Measurements from ENCODE around the gene SHD.

SHD gene

DNA sequence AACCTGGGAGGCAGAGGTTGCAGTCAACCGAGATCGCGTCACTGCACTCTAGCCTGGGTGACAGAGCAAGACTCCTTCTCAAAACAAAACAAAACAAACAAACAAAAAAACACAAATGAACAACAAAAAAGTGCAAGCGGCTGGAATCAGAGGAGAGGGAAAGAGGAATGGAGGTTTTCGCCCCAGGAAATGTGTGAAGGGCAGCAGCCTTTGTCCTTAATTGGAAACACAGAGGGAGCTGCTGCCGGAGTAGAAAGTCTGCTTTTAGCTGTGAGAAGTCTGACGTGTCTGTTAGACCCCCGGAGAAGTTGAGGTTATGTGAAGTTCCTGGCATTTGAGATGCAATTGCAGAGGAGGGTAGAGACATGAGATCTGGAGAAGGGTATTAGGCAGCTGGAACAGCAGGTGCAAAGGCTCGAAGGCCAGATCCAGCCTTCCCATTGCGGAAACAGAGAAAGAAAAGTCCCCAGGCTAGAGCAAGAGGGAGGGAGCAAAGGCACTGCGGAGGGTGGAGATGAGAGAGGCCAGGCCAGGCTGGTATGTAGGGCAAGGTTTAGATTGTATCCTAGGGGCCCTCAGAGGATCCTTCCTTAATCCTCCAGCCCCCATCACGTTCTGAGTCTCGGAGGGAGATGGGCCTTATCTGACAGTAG is 22.6 kb downstream of the SHD start:
- DNase-seq, result no peak

DNA sequence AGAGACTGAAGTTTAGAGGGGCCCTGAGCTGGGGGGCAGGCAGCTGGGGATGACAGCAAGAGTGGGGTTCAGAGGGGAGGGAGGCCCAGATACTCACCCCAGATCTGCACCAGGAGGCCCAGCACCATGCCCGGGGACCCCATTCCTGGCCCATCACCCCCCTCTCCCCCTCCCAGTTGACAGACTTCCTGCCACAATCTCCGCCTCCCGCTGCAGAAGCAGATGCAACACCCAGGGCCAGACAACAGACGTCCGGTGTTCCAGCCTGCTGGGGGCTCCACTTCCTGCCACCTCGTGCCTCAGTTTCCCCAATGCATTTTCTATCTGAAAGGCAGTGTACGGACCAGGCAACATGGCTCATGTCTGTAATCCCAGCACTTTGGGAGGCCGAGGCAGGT is 23.2 kb downstream of the SHD start, which contains the start of gene TMIGD2:
TMIGD2 (minus strand) TSS at position 147 of the 398 bp plus-strand sequence; CDS start at position 143, 4 bp downstream.
- no peak for DNase-seq

DNA sequence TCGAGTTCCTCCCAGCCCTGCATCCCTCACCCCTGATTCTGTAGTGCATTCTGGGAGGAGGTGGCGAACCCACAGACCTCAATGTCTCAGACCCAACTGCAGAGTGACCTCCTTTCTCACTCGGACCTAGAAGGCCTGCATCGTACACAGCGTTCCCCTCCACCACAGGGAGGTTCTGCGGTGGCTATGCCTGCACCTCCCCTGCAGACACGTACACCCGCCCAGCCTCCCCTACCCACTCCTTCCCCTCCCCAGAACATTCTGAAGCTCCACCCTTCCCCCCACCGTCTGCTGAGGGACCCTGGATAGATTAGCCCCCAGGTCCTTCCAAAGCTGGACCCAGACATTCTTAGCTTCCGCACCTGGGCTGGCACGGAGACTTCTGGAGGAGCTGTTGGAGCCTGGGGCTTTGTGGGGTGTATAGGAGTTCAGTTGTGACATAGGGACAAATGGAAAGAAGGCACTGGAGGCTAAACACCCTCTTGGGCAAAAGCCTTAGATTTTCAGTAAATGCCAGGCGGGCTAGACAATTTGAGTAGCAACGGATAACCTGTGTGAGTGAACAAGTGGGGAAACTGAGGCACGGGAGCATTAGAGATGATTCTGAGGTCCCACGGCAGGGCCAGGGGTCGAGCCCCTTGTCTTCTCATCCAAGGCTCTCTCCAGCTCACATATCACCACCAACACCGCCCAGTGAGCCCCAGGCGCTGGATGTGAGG is 24.9 kb downstream of the SHD start:
- no peak for DNase-seq

DNA sequence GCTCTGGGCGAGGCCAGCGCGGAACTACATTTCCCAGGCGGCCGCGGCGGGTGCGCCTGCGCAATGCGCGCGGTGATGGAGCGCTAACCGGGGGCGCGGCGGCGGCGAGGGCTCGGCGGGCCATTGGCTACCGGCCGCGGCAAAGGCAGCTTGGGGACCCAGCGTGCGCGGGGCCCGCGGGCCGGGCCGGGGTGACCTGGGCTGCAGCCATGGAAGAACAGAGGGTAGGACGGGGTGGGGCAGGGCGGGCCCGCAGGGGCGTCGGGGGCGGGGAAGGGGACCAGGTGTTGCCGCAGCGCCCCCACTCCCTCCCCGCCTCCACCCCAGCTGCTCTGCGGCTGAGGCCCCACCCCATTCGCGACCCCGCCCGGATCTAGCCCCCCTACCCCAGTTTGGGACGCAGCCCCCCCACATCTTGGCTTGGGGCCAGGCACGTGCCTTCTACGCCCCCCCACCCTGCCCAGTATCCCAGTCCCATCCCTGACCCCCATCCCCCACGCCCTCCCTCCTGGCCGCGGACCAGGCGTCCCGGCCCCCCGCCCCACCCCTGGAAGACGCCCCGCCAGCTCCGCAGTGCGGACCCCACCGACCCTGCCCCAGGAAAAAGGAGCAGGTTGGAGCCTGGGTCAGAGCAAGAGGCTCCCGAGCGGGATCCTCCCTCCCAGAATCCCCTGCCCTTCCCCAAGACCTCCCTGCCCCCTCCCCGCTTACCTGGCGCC is 25.6 kb downstream of the SHD start, which contains the start of gene FSD1:
FSD1 (plus strand) TSS at position 61 of the 719 bp plus-strand sequence; CDS start at position 210, 149 bp downstream.
- peak; percentile 55 for DNase-seq

DNA sequence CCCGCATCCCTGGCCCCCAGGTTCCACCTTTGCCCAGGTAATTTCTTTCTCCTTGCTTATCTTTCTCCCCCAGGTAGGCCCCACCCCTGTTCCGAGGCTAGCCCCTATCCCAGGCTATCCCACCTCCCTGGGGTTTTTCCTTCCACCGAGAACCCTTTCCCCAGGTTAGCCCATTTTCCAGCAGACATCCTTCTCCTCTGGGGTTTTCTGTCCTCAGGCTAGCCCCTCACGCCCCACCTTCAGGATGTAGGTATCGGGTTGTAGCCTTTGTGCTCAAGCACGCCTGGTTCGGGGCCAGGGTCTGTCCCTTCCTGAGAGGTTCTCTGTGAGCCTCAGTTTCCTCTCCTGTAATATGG is 26.2 kb downstream of the SHD start:
- DNase-seq, result no peak

DNA sequence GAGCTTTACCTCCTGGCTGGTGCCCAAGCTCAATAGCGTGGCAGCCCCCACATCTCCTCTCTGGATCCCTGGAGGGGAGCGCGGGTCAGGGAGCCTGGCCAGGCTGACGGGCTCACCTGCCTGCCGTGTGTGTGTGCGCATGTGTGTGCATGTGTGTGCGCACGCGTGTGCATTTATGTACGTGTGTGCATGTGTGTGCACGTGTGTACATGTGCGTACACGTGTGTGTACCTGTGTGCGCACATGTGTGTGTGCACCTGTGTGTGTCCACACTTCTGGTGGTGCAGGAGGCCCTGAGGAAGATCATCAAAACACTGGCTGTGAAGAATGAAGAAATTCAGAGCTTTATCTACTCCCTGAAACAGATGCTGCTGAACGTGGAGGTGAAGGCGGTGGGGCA is 26.6 kb downstream of the SHD start:
- no peak for DNase-seq

DNA sequence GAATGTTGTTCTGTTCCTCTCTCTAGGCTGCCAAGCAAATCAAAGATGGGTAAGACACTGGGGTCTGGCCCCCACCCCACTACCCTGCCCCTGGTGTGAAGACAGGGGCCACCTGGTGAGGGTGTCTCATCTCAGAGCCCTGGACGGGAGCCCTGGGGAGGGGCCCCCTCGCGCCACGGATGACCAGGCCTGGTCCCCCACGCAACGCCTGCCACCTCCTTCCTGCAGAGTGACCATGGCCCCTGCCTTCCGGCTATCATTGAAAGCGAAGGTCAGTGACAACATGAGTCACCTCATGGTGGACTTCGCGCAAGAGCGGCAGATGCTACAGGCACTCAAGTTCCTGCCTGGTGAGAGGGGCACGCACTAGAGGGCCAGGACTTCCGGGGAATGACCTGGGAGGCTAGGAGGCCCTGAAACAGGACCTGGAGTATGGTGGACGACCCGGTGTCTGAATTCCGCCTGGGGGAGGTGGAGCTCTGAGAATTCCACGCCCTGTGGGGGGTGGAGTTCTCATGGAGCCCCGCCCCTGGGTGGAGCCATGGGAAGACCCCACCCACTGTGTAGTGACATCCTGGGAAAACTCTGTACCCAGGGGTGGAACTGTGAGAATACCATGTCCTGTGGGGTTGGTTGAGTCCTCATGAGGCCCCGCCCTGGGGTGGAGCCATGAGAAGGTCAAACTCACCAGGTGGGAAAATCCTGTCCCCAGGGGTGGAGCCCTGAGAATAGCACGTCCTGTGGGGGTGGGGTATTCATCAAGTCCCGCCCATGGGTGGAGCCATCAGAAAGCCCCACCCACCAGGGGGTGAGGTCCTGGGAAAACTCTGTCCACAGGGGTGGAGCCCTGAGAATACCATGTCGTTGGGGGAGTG is 31.4 kb downstream of the SHD start:
- no peak for DNase-seq

DNA sequence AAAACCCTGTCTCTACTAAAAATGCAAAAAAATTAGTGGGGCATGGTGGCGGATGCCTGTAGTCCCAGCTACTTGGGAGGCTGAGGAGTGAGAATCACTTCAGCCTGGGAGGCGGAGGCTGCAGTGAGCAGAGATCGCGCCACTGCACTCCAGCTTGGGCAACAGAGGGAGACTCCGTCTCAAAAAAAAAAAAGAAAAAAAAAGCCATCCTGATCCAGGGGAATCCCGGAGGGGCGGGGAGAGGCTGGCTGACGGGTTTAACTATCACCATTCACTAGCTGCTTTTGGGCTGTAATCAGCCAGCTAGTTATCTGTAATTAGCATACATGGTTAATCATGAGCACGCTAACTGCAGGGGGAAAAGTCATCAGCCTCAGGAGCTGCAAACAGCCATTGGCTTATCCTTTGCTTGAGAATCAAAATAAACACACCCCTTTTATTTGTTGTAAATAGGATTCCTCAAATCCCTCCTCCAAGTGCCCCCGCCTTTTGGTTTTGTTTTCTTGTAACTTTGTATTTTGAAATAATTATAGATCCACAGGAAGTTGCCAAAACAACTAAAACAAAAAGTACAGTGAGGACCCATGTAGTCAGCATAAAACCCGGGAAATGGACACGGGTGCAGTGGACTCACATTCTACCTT is 34.9 kb downstream of the SHD start:
- DNase-seq, result no peak

DNA sequence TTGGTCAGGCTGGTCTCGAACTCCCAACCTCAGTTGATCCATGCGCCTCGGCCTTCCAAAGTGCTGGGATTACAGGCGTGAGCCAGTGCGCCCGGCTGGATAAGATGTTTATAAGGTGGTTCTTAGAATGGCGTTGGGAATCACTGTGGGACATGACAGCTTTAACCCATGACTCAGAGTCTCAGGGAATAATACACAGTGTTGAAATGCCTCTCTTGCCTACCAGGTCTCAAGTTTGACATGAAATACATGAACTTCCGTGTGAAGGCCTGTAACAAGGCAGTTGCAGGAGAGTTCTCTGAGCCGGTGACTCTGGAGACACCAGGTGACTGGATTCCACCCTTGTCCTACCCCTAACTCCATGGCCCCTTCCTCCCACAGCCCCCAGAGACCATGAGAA is 37.9 kb downstream of the SHD start:
- no peak for DNase-seq

DNA sequence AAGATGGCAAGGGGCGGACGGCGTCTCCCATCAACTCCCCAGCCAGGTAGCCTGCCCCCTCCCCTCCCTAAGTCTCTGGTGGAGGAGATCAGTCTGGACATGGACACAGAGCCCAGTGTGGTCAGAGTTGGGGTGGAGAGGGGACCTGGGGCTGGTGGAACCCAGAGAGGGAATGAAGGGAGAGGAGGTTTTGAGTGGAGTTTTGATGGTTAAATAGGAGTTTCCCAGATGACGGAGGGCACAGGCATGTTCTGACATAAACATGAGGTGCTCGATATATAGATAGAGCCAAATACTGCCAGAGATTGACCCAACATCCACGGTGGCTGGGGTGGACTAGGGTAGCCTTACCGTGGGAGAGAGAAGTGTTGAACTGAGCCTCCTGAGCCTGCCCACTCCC is 39.4 kb downstream of the SHD start:
- no peak for DNase-seq

DNA sequence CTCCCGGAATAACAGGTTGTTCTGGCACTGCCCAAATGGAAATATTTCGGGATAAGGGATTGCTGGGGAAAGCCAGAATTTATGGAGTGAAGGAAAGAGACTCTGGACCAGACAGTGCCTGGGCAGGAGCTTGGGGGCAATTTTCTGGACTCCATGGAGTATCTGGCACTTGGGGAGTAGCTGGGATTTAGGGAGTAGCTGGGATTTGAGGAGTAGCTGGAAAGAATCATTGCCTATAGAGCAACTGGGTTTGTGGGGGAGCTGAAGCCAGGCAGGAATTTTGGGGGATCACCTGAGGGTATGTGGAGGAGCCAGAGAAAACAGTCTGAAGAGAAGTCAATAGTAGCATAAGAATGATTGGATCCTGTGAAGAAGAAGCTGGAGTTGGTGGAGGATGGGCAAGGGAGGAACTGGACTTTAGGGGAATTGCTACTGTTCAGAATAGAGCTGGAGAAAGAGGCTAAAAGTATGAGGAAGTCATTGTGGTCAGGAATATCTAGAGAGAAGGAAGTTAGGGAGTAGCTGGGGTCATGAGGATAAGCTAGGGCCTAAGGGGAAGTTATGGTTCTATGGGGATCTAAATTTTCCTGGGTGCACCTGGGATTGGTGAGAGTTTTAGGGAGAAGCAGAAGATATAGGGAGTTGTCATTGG is 40.1 kb downstream of the SHD start:
- no peak for DNase-seq

DNA sequence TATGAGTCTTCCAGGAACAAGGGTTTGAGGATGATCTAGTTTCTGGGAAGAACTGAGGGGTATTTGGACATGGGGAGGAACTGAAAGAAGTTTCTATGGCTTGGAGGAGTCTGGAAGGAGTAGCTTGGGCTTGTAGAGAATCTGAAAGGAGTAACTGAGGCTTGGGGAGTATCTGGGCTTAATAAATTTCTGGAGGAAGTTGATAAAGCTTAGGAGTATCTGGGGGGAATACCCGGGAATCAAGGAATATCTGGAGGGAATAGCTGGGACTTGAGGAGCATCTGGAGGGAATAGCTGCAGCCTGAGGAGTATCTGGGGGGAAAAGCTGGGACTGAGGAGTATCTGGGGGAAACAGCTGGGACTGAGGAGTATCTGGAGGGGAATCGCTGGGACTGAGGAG is 41.4 kb downstream of the SHD start:
- DNase-seq, result no peak

DNA sequence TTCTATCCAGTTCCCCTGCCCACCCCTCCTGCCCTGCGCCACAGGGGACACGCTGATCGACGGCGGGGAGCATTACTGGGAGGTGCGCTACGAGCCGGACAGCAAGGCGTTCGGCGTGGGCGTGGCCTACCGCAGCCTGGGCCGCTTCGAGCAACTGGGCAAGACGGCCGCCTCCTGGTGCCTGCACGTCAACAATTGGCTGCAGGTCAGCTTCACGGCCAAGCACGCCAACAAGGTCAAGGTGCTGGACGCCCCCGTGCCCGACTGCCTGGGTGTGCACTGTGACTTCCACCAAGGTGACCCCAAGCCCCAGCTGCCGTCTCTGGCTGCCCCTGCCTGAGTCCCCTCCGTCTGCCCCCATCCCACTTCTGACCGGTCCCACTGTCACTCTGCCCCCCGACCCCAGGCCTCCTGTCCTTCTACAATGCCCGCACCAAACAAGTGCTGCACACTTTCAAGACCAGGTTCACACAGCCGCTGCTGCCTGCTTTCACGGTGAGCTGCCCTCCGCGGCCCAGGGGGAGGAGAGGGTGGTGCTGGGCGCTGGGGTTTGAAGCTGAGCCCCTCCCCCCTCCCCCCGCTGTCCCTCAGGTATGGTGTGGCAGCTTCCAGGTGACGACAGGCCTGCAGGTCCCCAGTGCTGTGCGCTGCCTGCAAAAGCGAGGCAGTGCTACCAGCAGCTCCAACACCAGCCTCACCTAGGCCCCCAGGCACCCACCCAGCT is 44.0 kb downstream of the SHD start:
- DNase-seq, result no peak

DNA sequence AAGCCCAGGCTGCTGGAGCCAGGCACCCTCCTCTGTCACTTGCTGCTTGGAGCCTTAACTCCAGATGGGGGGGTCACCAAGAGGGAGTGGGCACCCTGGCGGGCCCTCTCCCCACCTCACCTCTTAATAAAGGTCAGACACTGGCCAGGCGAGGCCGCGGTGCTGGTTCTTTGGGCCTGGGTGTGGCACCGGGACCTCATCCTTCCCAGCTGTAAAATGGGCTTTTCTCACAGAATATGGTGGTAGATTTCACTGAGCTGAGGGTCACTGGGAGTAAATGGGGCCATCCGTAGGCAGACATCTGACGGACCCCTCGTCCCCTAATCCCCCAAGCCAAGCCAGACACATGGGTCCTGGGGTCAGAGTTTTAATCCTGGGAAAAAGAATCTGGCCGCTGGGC is 44.6 kb downstream of the SHD start:
- no peak for DNase-seq

DNA sequence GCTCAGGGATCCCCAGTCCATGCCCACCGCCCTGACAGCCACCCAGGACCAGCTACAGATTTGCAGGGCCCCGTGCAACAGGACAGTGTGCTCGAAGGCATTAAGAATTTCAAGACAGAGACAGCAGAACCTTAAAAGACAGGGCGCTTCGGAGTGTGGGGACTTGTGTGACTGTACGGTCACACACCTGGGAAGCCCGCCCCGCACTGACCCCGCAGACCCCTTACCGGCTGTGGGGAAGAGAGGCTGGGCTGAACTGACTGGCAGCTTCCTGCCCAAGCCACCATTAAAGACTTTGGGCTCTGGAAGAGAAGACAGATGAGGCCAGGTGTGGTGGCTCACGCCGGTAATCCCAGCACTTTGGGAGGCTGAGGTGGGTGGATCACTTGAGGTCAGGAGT is 45.2 kb downstream of the SHD start:
- DNase-seq, result no peak

DNA sequence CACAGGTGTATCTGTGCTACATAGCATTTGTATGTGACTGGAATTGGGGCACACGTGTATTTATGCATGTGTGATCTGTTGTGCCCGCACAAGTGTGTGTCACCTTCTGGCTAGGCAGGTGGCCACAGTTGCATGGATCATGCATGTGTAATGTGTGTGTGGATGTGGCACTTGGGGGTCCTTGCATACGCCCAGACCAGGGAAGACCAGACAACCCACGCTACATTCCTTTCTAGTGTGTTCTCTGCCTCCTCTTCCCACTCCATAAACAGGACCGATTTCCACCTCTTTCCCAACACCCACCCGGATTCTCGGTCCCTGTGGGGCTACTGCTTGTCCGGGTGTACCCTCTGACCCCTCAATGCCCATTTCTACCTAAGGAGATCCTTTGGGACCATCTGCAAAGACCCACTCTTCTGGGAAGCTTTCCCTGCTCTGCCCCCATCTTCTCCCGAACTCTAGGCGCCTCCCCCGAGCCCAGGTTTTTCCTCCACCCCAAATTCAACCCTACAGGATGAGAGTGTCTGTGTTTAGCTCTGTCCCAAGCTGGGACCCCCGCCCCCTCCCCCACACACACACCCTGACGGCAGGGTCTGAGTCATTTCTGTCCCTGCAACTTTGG is 47.3 kb downstream of the SHD start:
- no peak for DNase-seq

DNA sequence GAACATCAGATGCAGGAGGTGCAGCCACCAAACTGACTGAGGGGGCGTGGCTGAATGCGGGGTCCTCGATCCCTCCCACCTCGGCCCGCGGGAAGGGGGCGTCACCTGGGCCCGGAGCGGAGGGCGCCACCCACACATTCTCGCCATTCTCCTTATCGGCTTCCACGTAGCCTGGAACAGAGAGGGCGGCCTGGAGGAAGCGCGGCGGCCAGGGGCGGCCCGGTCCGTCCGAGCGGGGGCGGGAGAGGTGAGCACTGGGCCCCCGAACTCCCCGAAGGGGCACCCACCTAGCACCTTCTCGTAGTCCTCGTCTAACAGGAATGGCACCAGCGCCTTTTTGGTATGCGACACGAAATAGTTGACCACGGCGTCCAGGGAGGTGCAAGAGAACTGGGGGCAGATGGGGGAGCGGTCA is 47.8 kb downstream of the SHD start:
- no peak for DNase-seq

DNA sequence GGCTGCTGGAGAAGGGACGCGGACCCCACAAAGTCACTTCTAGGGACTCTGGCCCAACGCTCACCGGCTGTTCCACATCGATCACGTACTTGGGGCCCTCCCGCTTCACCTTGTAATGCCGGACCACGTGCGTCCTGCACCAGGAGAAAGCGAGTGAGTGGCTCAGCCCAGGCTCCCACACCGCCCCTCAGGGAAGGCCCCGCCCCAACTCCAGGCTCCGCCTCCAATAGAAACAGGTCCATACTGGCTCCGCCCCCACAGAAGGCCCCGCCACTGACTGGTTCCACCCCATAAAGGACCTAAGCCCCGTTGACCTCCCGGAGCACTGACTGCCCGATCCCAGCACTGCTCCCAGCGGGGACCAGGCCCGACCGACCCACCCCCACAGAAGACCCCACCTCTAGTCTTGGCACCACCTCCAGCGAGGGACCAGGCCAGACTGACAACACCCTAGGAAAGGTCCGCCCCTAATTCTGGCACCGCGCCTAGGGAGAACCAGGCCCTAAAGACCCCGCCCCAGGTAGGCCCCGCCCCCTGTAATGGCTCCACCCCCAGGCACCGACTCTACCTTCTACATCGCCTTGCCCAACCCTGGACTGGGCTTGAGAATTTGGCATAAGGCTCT is 48.3 kb downstream of the SHD start:
- DNase-seq, result peak; percentile 56

DNA sequence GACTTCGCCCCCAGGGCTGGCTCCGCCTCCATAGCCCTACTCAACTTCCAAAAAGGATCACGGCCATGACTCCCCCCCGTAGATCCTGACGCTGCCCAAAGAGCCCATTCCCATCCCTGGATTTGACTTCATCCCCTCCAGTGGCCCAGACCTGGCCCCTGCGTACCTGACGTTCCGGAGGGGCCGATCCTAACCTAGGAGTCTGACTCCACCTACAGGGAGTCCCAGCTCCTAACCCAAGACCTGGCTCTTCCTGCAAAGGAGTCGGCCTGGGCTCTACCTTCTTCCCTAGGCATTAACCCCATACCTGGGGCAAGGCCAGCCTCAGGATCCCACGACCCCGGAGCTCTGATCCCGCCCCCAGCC is 48.8 kb downstream of the SHD start:
- no peak for DNase-seq

DNA sequence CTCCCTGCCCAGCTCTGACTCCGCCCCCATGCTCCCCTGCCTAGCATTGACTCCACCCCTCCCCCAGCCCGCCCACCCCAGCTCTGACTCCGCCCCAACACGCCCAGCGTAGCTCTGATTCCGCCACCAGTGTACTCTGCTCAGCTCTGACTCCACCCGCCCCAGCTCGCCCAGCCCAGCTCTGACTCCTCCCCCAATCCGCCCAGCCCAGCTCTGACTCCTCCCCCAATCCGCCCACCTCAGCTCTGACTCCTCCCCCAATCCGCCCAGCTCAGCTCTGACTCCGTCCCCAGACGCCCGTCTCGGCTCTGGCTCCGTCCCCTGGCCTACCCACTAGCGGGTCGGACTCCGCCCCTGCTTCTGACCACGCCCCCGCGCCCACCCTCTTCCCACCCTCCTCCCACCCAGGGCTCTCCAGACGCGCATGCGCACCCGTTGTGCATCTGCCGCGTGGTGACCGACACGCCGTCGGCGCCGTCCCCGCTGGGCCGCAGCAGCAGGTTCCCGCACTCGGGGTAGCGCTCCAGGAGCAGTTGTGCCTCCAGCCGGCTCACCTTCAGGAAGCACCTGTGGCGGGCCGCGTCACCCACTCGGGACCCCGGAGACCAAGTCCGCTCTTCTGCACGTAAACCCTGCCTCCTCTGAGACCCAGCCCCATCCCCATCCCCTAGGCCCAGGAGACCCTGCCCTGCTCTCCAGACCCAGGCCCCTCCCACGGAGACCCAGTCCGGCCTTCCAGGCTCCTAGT is 49.4 kb downstream of the SHD start:
- peak; percentile 87 for DNase-seq

Data from activated CD4-positive, alpha-beta T cell treated with anti-CD3 and anti-CD28 coated beads, Interleukin-2, amount 50 U/mL, for 1 hour (primary cell).